HL-60 (cell line): ENCODE measurements around the gene FAT1.
"Not testable (repeated sequence)": the region's sequence is repeated elsewhere in the genome, so short reads cannot be mapped to it uniquely, and the experiment has no call there.

Source experiments
- DNase-seq, 2 experiments: peaks; one replicate each; pipeline ENCODE4 v3.0.0-alpha.2; 2010 to 2020; ENCODE audit warnings: low read depth in 1 of 2, low spot score in 1 of 2
- H3K27ac ChIP-seq: fragments of 250-450 bp; sonication (Bioruptor Pico); replicated peaks from 2 replicates; pipeline ENCODE4 v1.5.1; 2020; ENCODE audit warnings: mild to moderate bottlenecking, moderate library complexity
- H3K27me3 ChIP-seq: fragments of 250-450 bp; sonication (Bioruptor Pico); 2 replicates; pipeline ENCODE4 v1.5.1; 2021; ENCODE audit warnings: mild to moderate bottlenecking, moderate library complexity; ENCODE audit not compliant: insufficient read depth, poor library complexity, severe bottlenecking
- H3K4me3 ChIP-seq: replicated peaks from 2 replicates; pipeline ENCODE4 v1.5.1; 2011; ENCODE audit warnings: mild to moderate bottlenecking, control low read depth, low read length; ENCODE audit not compliant: insufficient read depth
- GABPA ChIP-seq: IDR thresholded peaks from 2 replicates; pipeline ENCODE4 v1.6.1; 2012; ENCODE audit warnings: low read depth
- POLR2AphosphoS5 ChIP-seq: IDR thresholded peaks from 2 replicates; pipeline ENCODE4 v1.6.1; 2012; ENCODE audit warnings: low read depth
- SPI1 ChIP-seq: IDR thresholded peaks from 2 replicates; pipeline ENCODE4 v1.6.1; 2012; ENCODE audit warnings: low read depth, mild to moderate bottlenecking, borderline replicate concordance
- TF ChIP-seq, protein P1 (sequence below): IDR thresholded peaks from one replicate; pipeline ENCODE4 v1.5.1; 2011; ENCODE audit warnings: low read length, control low read depth, inconsistent platforms; ENCODE audit not compliant: insufficient read depth
- TF ChIP-seq, protein P2 (sequence below): IDR thresholded peaks from 2 replicates; pipeline ENCODE4 v1.6.1; 2012; ENCODE audit warnings: low read depth; ENCODE audit not compliant: insufficient replicate concordance

The FAT1 gene

GRCh38 chr4:186660403-186660802 lies 63.3 kb downstream of the FAT1 start:
- Histone ChIP-seq H3K4me3 (no peak overlapping the region), H3K27me3 (no peaks in the 10 kb centered on the region), H3K27ac (no peak overlapping the region)
- TF ChIP-seq SPI1 (no peak), POLR2AphosphoS5 (no peak), GABPA (no peak)
- TF ChIP-seq, protein P1, sequence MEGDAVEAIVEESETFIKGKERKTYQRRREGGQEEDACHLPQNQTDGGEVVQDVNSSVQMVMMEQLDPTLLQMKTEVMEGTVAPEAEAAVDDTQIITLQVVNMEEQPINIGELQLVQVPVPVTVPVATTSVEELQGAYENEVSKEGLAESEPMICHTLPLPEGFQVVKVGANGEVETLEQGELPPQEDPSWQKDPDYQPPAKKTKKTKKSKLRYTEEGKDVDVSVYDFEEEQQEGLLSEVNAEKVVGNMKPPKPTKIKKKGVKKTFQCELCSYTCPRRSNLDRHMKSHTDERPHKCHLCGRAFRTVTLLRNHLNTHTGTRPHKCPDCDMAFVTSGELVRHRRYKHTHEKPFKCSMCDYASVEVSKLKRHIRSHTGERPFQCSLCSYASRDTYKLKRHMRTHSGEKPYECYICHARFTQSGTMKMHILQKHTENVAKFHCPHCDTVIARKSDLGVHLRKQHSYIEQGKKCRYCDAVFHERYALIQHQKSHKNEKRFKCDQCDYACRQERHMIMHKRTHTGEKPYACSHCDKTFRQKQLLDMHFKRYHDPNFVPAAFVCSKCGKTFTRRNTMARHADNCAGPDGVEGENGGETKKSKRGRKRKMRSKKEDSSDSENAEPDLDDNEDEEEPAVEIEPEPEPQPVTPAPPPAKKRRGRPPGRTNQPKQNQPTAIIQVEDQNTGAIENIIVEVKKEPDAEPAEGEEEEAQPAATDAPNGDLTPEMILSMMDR, result no peak
- TF ChIP-seq, protein P2, sequence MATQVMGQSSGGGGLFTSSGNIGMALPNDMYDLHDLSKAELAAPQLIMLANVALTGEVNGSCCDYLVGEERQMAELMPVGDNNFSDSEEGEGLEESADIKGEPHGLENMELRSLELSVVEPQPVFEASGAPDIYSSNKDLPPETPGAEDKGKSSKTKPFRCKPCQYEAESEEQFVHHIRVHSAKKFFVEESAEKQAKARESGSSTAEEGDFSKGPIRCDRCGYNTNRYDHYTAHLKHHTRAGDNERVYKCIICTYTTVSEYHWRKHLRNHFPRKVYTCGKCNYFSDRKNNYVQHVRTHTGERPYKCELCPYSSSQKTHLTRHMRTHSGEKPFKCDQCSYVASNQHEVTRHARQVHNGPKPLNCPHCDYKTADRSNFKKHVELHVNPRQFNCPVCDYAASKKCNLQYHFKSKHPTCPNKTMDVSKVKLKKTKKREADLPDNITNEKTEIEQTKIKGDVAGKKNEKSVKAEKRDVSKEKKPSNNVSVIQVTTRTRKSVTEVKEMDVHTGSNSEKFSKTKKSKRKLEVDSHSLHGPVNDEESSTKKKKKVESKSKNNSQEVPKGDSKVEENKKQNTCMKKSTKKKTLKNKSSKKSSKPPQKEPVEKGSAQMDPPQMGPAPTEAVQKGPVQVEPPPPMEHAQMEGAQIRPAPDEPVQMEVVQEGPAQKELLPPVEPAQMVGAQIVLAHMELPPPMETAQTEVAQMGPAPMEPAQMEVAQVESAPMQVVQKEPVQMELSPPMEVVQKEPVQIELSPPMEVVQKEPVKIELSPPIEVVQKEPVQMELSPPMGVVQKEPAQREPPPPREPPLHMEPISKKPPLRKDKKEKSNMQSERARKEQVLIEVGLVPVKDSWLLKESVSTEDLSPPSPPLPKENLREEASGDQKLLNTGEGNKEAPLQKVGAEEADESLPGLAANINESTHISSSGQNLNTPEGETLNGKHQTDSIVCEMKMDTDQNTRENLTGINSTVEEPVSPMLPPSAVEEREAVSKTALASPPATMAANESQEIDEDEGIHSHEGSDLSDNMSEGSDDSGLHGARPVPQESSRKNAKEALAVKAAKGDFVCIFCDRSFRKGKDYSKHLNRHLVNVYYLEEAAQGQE, result no peak
- no peak for DNase-seq

GRCh38 chr4:186659935-186660334 lies 63.7 kb downstream of the FAT1 start:
- TF ChIP-seq SPI1 (no peak), POLR2AphosphoS5 (no peak), GABPA (no peak)
- TF ChIP-seq, protein P1, result no peak
- TF ChIP-seq, protein P2, result no peak
- DNase-seq, result no peak
- no peaks in the 10 kb centered on the region for H3K27me3 ChIP-seq
- no peak overlapping the region for H3K27ac ChIP-seq
- H3K4me3 ChIP-seq, result no peak overlapping the region

GRCh38 chr4:186659456-186659855 lies 64.2 kb downstream of the FAT1 start:
- H3K27me3 ChIP-seq, DNase-seq, H3K4me3 ChIP-seq, H3K27ac ChIP-seq: not testable (repeated sequence)

DNA sequence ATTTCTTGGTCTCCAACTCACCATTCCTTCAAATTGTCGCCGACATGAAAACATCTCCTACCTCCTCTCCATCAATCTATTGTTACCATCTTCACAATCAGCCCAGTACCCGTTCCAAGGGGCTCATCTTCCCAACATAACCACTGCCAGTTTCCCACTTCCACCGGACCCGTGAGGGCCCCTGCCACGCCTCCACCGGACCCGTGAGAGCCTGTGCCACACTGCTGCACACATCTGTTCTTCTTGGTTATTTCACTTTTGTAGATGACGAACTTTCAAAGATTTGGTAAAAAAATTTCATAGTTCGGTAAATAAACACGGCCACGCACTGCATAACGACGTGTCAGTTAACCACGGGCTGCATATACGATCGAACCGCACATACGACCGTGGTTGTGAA lies 65.0 kb downstream of the FAT1 start:
- no peak for TF ChIP-seq SPI1
- TF ChIP-seq, protein P2, result no peak
- TF ChIP-seq GABPA, result no peak
- TF ChIP-seq, protein P1, result no peak
- TF ChIP-seq POLR2AphosphoS5, result no peak
- Histone ChIP-seq H3K27ac (no peak overlapping the region), H3K27me3 (no peaks in the 10 kb centered on the region), H3K4me3 (no peak overlapping the region)
- DNase-seq, result no peak
